AG20443 (cell line): ENCODE results near the gene TRIM44.
"Not testable (repeated sequence)": the region's sequence is repeated elsewhere in the genome, so short reads cannot be mapped to it uniquely, and the experiment has no call there.

Experiments used
- DNase-seq: peaks from one replicate; pipeline ENCODE4 v3.0.0; 2012; ENCODE audit warnings: low spot score, mixed read lengths

Gene TRIM44

GRCh38 chr11:35815556-35816315, 153.2 kb downstream of the TRIM44 start:
- peak; percentile 69 for DNase-seq

DNA sequence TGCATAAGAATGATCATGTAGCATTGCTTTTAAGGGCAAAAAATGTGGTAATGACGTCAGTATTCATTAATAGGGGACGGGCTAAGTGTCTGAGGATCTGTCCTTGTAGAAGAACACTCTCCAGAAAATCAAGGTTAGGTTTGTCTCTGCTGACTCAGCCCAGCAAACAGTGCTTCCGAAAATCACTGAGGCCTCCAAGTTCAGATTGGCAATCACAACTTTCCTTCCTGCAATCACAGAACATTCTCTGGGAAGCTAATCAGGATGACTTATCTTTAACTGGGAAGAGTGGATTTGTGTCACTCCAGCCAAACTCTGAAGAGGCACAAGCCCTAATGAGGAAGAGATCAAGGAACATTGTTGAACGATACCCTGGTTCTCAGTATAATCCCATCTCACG, 158.0 kb downstream of the TRIM44 start:
- DNase-seq, result no peak

GRCh38 chr11:35822815-35823495, 160.4 kb downstream of the TRIM44 start:
- no peak for DNase-seq

GRCh38 chr11:35823742-35824298, 161.2 kb downstream of the TRIM44 start:
- DNase-seq, result no peak

DNA sequence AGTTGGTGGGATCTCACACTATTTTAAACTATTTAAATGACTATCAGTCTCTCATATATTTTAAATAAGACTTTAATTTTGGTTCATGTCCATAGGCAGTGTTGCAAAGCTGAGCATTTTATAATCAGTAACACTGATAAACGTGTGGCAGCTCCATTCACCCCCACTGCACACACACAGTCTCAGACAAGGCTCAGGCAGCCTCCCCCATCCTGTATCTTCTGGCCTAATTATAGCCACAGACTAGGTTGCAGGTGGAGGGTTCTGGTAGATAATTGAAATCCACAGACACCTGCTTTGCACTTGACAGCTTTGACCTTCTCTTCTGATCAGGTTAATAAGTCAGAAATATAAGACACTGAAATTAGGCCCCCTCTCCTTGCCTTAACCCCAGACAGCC, 162.8 kb downstream of the TRIM44 start:
- no peak for DNase-seq

DNA sequence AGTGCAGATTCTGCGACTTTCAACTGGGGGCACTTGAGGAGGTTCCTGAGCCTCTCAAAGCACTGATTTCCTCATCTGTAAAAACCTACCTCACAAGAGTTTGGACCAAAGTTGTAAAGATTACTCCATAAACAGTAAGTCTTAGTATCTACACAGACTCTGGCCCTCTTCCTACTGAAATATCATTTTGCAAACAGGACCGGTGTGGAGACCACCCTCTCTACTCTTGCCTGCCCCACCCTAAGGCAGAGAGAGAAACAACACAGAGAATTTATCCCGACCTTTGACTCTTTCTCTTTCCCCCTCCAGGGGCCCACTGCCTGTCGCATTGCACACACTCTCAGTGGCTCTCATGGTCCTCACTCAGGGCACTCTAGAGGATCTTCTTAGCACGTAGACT, 163.4 kb downstream of the TRIM44 start:
- DNase-seq, result no peak

- no peak for DNase-seq
Measured at GRCh38 chr11:35826949-35827348, 164.4 kb downstream of the TRIM44 start.

DNA sequence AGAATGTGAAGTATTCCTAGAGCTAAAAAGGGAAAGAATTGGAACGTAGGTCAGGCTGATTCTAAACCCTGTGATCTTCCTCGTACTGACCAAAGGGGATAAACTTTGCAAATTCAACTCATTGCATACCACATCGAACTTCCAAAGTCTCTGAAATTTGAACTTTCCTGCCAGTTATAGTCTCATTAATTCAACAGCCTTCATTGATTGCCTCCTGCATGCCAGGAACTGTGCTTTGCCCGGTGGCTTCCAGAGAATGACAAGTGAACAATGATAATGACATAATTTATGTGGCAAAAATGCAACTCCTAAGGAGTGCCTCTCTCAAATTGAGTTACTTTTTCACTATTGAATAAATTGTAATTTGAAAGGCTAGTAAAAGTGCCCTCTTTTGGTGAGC, 173.6 kb downstream of the TRIM44 start:
- no peak for DNase-seq

- peak; percentile 40 for DNase-seq
Measured at GRCh38 chr11:35838071-35838470, 175.5 kb downstream of the TRIM44 start.

DNA sequence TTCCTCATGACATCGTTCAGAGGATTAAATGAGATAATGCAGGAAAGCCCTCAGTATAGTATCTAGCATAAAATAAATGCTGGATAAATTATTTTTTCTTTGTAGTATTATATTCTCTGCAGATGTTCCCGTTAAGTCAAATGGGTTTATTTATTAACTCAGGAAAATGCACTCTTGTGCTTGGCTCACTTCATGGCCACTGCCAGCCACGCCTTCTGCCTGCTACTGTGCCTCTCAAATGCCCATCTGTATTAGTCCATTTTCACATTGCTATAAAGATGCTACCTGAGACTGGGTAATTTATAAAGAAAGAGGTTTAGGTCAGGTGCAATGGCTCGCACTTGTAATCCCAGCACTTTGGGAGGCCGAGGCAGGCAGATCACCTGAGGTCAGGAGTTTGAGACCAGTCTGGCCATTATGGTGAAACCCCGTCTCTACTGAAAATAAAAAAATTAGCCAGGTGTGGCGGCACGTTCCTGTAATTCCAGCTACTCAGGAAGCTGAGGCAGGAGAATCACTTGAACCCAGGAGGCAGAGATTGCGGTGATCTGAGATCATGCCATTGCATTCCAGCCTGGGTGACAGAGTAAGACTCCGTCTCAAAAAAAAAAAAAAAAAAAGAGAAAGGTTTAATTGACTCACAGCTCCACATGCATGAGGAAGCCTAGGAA, 176.3 kb downstream of the TRIM44 start:
- DNase-seq, result not testable (repeated sequence)

DNA sequence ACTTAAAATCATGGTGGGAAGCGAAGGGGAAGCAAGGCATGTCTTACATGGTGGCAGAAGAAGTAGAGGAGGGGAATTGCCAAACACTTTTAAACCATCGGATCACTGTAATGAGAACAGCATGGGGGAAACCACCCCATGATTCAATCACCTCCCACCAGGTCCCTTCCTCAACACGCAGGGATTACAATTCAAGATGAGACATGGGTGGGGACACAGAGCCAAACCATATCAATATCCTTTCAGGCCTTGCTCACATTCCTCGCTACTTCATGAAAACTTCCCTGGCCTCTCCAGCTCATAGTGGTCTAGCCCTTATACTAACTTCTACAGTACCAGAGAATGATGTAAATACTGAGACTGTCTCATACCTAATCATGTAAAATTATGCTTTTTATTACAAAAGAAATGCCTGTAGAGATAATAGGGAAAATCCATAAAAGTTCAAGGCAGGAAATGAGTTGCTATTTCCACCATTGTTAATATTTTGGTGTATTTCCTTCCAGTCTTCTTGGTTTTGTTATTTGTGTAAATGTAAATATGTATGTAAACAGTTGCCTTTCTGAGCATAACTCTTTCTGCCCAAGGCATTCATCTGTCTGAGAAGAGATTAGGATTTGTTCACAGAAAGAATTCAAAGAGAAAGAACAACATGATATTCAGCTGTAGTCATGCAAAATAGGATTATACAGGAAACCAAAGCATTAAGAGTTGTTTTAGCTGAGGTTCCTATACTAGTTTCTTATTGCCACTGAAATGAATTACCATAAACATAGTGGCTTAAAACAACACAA, 177.0 kb downstream of the TRIM44 start:
- DNase-seq, result no peak

GRCh38 chr11:35841733-35842132, 179.2 kb downstream of the TRIM44 start:
- DNase-seq, result no peak

GRCh38 chr11:35842958-35843357, 180.4 kb downstream of the TRIM44 start:
- no peak for DNase-seq

- DNase-seq, result no peak
Measured at GRCh38 chr11:35844579-35844978, 182.0 kb downstream of the TRIM44 start.

GRCh38 chr11:35845860-35846259, 183.3 kb downstream of the TRIM44 start:
- no peak for DNase-seq

DNA sequence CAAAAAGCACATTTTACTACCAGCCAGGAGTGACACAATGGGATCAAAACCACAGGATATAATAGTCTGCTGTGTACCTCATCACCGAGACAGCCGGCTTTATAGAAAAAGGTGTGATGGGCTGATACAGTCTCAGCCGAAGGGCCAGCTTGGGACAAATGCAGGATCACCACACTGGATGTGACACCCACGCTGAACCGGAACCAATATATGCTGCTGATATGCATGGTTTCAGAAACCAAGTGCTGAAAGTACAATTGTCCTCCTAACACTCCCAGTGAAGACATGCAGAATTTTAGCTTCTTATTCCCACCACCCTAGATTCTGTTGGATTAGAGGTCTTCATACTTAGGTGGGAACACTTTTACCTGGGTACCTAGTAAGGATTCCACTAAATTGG, 184.3 kb downstream of the TRIM44 start:
- DNase-seq, result no peak

GRCh38 chr11:35847473-35847872, 184.9 kb downstream of the TRIM44 start:
- no peak for DNase-seq

DNA sequence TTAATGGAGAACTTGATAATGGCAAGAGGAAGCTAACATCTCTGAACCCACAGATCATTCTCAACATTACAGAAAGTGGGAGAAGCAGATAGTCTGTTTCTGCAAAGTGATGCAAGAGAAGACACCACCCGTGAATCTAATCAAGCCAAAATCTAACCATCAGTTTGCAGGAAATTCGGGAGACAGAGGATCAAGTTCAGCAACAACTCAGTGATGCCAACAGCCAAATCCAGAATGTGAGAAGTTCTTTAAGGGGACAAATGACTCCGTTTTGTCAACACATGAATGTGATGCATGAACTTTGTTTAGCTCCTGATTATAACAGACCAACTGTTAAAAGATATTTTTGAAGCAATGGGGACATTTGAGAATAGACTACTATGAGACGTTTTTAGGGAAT, 186.0 kb downstream of the TRIM44 start:
- DNase-seq, result no peak

DNA sequence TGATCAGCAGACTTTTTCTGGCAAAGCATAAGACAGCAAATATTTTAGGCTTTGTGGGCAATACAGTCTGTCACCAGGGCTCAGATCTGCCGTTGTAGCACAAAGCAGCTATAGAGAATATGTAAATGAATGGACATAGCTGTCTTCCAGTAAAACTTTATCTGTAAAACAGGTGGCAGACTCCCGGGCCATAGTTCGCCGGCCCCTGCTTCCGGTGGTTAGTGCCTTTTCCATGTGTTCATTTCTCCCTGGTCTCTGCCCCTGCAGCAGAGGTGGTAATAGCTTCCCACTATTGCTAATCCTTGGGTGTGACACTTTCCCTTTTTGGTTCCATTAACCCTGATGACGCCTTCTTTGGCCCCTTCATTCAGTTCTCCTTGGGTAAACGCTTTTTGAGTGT, 187.6 kb downstream of the TRIM44 start:
- DNase-seq, result no peak

GRCh38 chr11:35851342-35851741, 188.8 kb downstream of the TRIM44 start:
- no peak for DNase-seq

- no peak for DNase-seq
Measured at GRCh38 chr11:35852056-35852455, 189.5 kb downstream of the TRIM44 start.

DNA sequence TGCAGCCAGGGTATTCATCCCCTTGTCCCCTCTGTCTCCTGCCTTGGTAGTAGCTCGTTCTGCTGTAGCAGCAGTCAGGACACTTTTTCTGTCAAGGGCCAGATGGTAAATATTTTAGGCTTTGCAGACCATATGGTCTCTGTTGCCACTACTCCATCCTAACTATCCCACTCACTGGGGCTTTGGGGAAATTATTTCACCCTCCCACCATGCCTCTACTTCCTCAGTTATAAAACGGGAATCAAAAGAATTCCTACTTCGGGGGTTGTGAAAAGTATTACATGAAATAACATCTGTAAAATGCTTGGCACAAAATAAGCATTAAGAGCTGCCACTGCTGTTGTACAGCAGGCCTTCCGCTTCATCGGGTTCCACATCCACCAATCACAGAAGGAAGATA, 191.4 kb downstream of the TRIM44 start:
- no peak for DNase-seq
